Measurements from ENCODE around the gene FOXK1. TPM values are rescaled to one million over a fixed set of nuclear protein-coding genes. Genes with fewer than 3 reads are reported as not detected.
"Not testable (repeated sequence)": the region's sequence is repeated elsewhere in the genome, so short reads cannot be mapped to it uniquely, and the experiment has no call there.

FOXK1 gene
- total RNA-seq, 1 experiment from 2014 or later: 21.8 TPM

- H3K9me3 ChIP-seq: no peaks in the 10 kb centered on the region
- H3K4me3 ChIP-seq: no peak overlapping the region
- DNase-seq: no peak
- H3K27me3 ChIP-seq: no peaks in the 10 kb centered on the region
- no peaks in the 10 kb centered on the region for H3K36me3 ChIP-seq
Measured at GRCh38 chr7:4800926-4801838, 119.1 kb downstream of the FOXK1 start.

GRCh38 chr7:4801839-4802231 lies 119.7 kb downstream of the FOXK1 start:
- H3K36me3 ChIP-seq: no peaks in the 10 kb centered on the region
- no peaks in the 10 kb centered on the region for H3K27me3 ChIP-seq
- H3K9me3 ChIP-seq: no peaks in the 10 kb centered on the region

GRCh38 chr7:4802577-4802976 lies 120.5 kb downstream of the FOXK1 start:
- DNase-seq, H3K4me3 ChIP-seq: not testable (repeated sequence)

More at GRCh38 chr7:4801839-4802231, 119.7 kb downstream of the FOXK1 start:
- H3K4me3 ChIP-seq: no peak overlapping the region
- DNase-seq: no peak

GRCh38 chr7:4803397-4804241 lies 121.5 kb downstream of the FOXK1 start:
- Histone ChIP-seq H3K4me3 (no peak overlapping the region), H3K27me3 (no peaks in the 10 kb centered on the region), H3K9me3 (no peaks in the 10 kb centered on the region), H3K36me3 (no peaks in the 10 kb centered on the region)
- DNase-seq: no peak

More at GRCh38 chr7:4802577-4802976, 120.5 kb downstream of the FOXK1 start:
- H3K9me3 ChIP-seq, H3K27me3 ChIP-seq, H3K36me3 ChIP-seq: not testable (repeated sequence)

- Histone ChIP-seq H3K27me3 (no peaks in the 10 kb centered on the region), H3K36me3 (no peaks in the 10 kb centered on the region), H3K9me3 (no peaks in the 10 kb centered on the region), H3K4me3 (no peak overlapping the region)
- no peak for DNase-seq
Measured at GRCh38 chr7:4805110-4805983, 123.3 kb downstream of the FOXK1 start.

- Histone ChIP-seq H3K27me3 (no peaks in the 10 kb centered on the region), H3K36me3 (no peaks in the 10 kb centered on the region), H3K9me3 (no peaks in the 10 kb centered on the region), H3K4me3 (no peak overlapping the region)
- no peak for DNase-seq
Measured at GRCh38 chr7:4805984-4806300, 123.8 kb downstream of the FOXK1 start.

- Histone ChIP-seq H3K36me3 (no peaks in the 10 kb centered on the region), H3K4me3 (no peak overlapping the region), H3K27me3 (no peaks in the 10 kb centered on the region), H3K9me3 (no peaks in the 10 kb centered on the region)
- no peak for DNase-seq
Measured at GRCh38 chr7:4806983-4807597, 125.0 kb downstream of the FOXK1 start.

GRCh38 chr7:4807598-4808016 lies 125.5 kb downstream of the FOXK1 start:
- no peaks in the 10 kb centered on the region for H3K9me3 ChIP-seq
- H3K27me3 ChIP-seq: no peaks in the 10 kb centered on the region
- no peaks in the 10 kb centered on the region for H3K36me3 ChIP-seq
- H3K4me3 ChIP-seq: no peak overlapping the region
- DNase-seq: no peak

GRCh38 chr7:4808026-4808425 lies 125.9 kb downstream of the FOXK1 start:
- no peak for DNase-seq
- Histone ChIP-seq H3K36me3 (no peaks in the 10 kb centered on the region), H3K9me3 (no peaks in the 10 kb centered on the region), H3K27me3 (no peaks in the 10 kb centered on the region), H3K4me3 (no peak overlapping the region)

GRCh38 chr7:4808565-4808964 lies 126.5 kb downstream of the FOXK1 start:
- Histone ChIP-seq H3K9me3 (no peaks in the 10 kb centered on the region), H3K36me3 (no peaks in the 10 kb centered on the region), H3K27me3 (no peaks in the 10 kb centered on the region), H3K4me3 (no peak overlapping the region)
- no peak for DNase-seq

GRCh38 chr7:4809091-4809591 lies 127.0 kb downstream of the FOXK1 start:
- Histone ChIP-seq H3K36me3 (no peaks in the 10 kb centered on the region), H3K27me3 (no peaks in the 10 kb centered on the region), H3K4me3 (no peak overlapping the region), H3K9me3 (no peaks in the 10 kb centered on the region)
- DNase-seq: no peak

- DNase-seq: no peak
- H3K4me3 ChIP-seq: no peak overlapping the region
Measured at GRCh38 chr7:4809666-4810065, 127.6 kb downstream of the FOXK1 start.

GRCh38 chr7:4814433-4814832 lies 132.3 kb downstream of the FOXK1 start:
- DNase-seq: no peak
- no peaks in the 10 kb centered on the region for H3K27me3 ChIP-seq
- no peaks in the 10 kb centered on the region for H3K9me3 ChIP-seq
- H3K4me3 ChIP-seq: no peak overlapping the region
- H3K36me3 ChIP-seq: no peaks in the 10 kb centered on the region

More at GRCh38 chr7:4809666-4810065, 127.6 kb downstream of the FOXK1 start:
- H3K36me3 ChIP-seq: no peaks in the 10 kb centered on the region
- H3K9me3 ChIP-seq: no peaks in the 10 kb centered on the region
- H3K27me3 ChIP-seq: no peaks in the 10 kb centered on the region

- no peak overlapping the region for H3K4me3 ChIP-seq
- H3K27me3 ChIP-seq: no peaks in the 10 kb centered on the region
- no peak for DNase-seq
- no peaks in the 10 kb centered on the region for H3K36me3 ChIP-seq
- H3K9me3 ChIP-seq: no peaks in the 10 kb centered on the region
Measured at GRCh38 chr7:4815121-4815520, 133.0 kb downstream of the FOXK1 start.

GRCh38 chr7:4815609-4816418 lies 133.7 kb downstream of the FOXK1 start:
- Histone ChIP-seq H3K9me3 (no peaks in the 10 kb centered on the region), H3K36me3 (no peaks in the 10 kb centered on the region), H3K27me3 (no peaks in the 10 kb centered on the region), H3K4me3 (no peak overlapping the region)
- DNase-seq: no peak
